ENCODE measurements around the gene CYP3A5.

GRCh38 chr7:99626661-99627060 lies 53.1 kb downstream of the CYP3A5 start:
- TF ChIP-seq CTCF (IDR thresholded peaks at IDR 0.05) (no peak), POLR2A (IDR thresholded peaks at IDR 0.05) (no peak)
